Adrenal gland (tissue), 12 donors: ENCODE data around the gene CCNH. TPM values are rescaled to one million over a fixed set of nuclear protein-coding genes. Genes with fewer than 3 reads are reported as not detected.

Source experiments
- DNase-seq, 7 donors: peaks; one replicate each; pipeline ENCODE4 v3.0.0-alpha.2; 2019 to 2020
- H3K27ac ChIP-seq, 5 donors: fragments of 200-600 bp; sonication (generic) in 4 of 5; 1 replicate in 3 of 5; 2 replicates in 2 of 5; pipeline versions ENCODE4 v1.5.1 to v1.8.0; 2016 to 2020; ENCODE audit warnings: mild to moderate bottlenecking in 1 of 5
- H3K27me3 ChIP-seq: fragments of 200-600 bp; 2 replicates; pipeline ENCODE4 v1.8.0; 2021
- H3K36me3 ChIP-seq, 2 donors: fragments of 200-600 bp; replicated peaks in 1 of 2; 1 replicate in 1 of 2; 2 replicates in 1 of 2; pipeline versions ENCODE4 v1.5.1 to v1.8.0; 2018 to 2022
- H3K4me1 ChIP-seq, 2 donors: fragments of 200-600 bp; replicated peaks in 1 of 2; 1 replicate in 1 of 2; 2 replicates in 1 of 2; pipeline versions ENCODE4 v1.5.1 to v1.8.0; 2018 to 2021
- H3K4me3 ChIP-seq, 4 donors: fragments of 200-600 bp; sonication (generic) in 3 of 4; one replicate each; pipeline ENCODE4 v1.5.1; 2016 to 2018
- H3K9me3 ChIP-seq, 3 donors: fragments of 200-600 bp; sonication (generic) in 1 of 3; replicated peaks in 1 of 3; 1 replicate in 2 of 3; 2 replicates in 1 of 3; pipeline versions ENCODE4 v1.5.1 to v1.8.0; 2016 to 2021
- CTCF ChIP-seq, 6 experiments: fragments of 450-650 bp in 4 of 6; fragments of 200-600 bp in 2 of 6; sonication (generic) in 1 of 6; IDR thresholded peaks; 1 replicate in 5 of 6; 2 replicates in 1 of 6; pipeline versions ENCODE4 v1.5.1 to v1.8.0; 2016 to 2021; ENCODE audit warnings: antibody characterized with exemption in 6 of 6, mild to moderate bottlenecking in 2 of 6, moderate library complexity in 1 of 6
- POLR2A ChIP-seq, 2 donors: fragments of 450-650 bp; IDR thresholded peaks; one replicate each; pipeline ENCODE4 v1.6.1; 2017; ENCODE audit warnings: antibody characterized with exemption in 2 of 2, mild to moderate bottlenecking in 2 of 2, moderate library complexity in 1 of 2
- WGBS, 4 donors: extraction: QIAGEN DNeasy Blood & Tissue Kit in 2 of 4; methylation state at CpG; one replicate each; pipeline versions ENCODE4 v1.1.5 to v1.1.7; 2013 to 2017; 5-methylcytosine and 5-hydroxymethylcytosine counted together
- intact Hi-C, 2 donors: fragments of 100-400 bp; cut with DNase I; formaldehyde crosslinking; loops; one replicate each; pipeline versions ENCODE4 v1.14.1 to v1.15.0; 2022 to 2023
- polyA plus RNA-seq, 3 donors: library from polyadenylated mRNA; stranded (reverse); fragments of 200-250 nt in 2 of 3; fragments of 350-450 nt in 1 of 3; fragmentation: Illumina TruSeq in 1 of 3; extraction: RNeasy Lipid Tissue Mini Kit (QIAGEN cat#74804) in 1 of 3; gene quantifications; one replicate each; pipeline ENCODE4 v1.2.3, GENCODE V29; 2013 to 2014
- total RNA-seq, 9 donors: library from RNA; depleted of rRNA in 4 of 9; stranded (reverse); fragments of >200 nt in 4 of 9; fragments of 120-200 nt in 1 of 9; fragmentation: NEBNext Ultra II Directional in 1 of 9; extraction: Animal tissue kit (Norgen Biotek cat#: 25700) in 1 of 9; gene quantifications; one replicate each; pipeline versions ENCODE4 v1.1.0 to v1.2.4, GENCODE V29; 2013 to 2023
- donor health status: healthy with polysubstance abuse.
- donor health status: Bipolar disorder and iron deficiency.
- donor health status: DM: yes; HTN: yes; CAD: no.
- donor health status: DM: no; HTN: no; CAD: no.
- donor health status: DM: no; HTN: no; CAD: no.
- donor health status: DM: yes; HTN: yes; CAD: no.

Gene CCNH
- total and polyA plus RNA-seq, 12 donors = 33.9 to 125 (median 43.6) TPM

- H3K4me1 ChIP-seq = no peaks in the 10 kb centered on the region
- H3K27ac ChIP-seq = no peak overlapping the region
- intact Hi-C loops = no loop called here
- no peaks in the 10 kb centered on the region for H3K36me3 ChIP-seq
- no peaks in the 10 kb centered on the region for H3K9me3 ChIP-seq
- DNase-seq = no peak
- no peak overlapping the region for H3K4me3 ChIP-seq
- no peak for TF ChIP-seq CTCF (IDR thresholded peaks at IDR 0.05)
- no peak for TF ChIP-seq POLR2A (IDR thresholded peaks at IDR 0.05)
- H3K27me3 ChIP-seq = no peaks in the 10 kb centered on the region
Measured at GRCh38 chr5:87430863-87431457, 18.2 kb upstream of the CCNH start.

GRCh38 chr5:87423755-87424154 is 11.0 kb upstream of the CCNH start:
- TF ChIP-seq POLR2A (IDR thresholded peaks at IDR 0.05) (no peak), CTCF (IDR thresholded peaks at IDR 0.05) (no peak)
- no peak for DNase-seq
- Histone ChIP-seq H3K27me3 (no peaks in the 10 kb centered on the region), H3K36me3 (no peaks in the 10 kb centered on the region), H3K9me3 (no peaks in the 10 kb centered on the region), H3K27ac (no peak overlapping the region), H3K4me3 (no peak overlapping the region), H3K4me1 (no peaks in the 10 kb centered on the region)
- 63 to 84% (median 71%) methylated on average over 1 of the region's 1 CpG for whole genome bisulfite sequencing, 4 donors
- intact Hi-C loops = no loop called here

- H3K27ac ChIP-seq = no peak overlapping the region
- no peaks in the 10 kb centered on the region for H3K27me3 ChIP-seq
- H3K4me1 ChIP-seq = no peaks in the 10 kb centered on the region
- TF ChIP-seq CTCF (IDR thresholded peaks at IDR 0.05) (no peak), POLR2A (IDR thresholded peaks at IDR 0.05) (no peak)
- H3K4me3 ChIP-seq = no peak overlapping the region
- no peaks in the 10 kb centered on the region for H3K36me3 ChIP-seq
- intact Hi-C loops = no loop called here
- no peak for DNase-seq
- no peaks in the 10 kb centered on the region for H3K9me3 ChIP-seq
Measured at GRCh38 chr5:87421307-87421706, 8.6 kb upstream of the CCNH start.

GRCh38 chr5:87418506-87418905 is 5.8 kb upstream of the CCNH start:
- DNase-seq = no peak
- TF ChIP-seq POLR2A (IDR thresholded peaks at IDR 0.05) = no peak
- TF ChIP-seq CTCF (IDR thresholded peaks at IDR 0.05) = no peak
- Histone ChIP-seq H3K9me3 (no peaks in the 10 kb centered on the region), H3K4me1 (no peaks in the 10 kb centered on the region), H3K27ac (no peak overlapping the region), H3K36me3 (no peaks in the 10 kb centered on the region), H3K27me3 (no peaks in the 10 kb centered on the region), H3K4me3 (no peak overlapping the region)
- intact Hi-C loops = no loop called here
